Stimulated activated CD8-positive, alpha-beta memory T cell treated with anti-CD3 and anti-CD28 coated beads, Interleukin-15, amount 100 ng/mL, for 1 hour (primary cell): ENCODE measurements around the gene SUGCT.
"Not testable (repeated sequence)": the region's sequence is repeated elsewhere in the genome, so short reads cannot be mapped to it uniquely, and the experiment has no call there.

ENCODE experiments used
- DNase-seq: peaks from one replicate; pipeline ENCODE4 v3.0.0-alpha.2; 2020; ENCODE audit warnings: low read depth

The SUGCT gene

DNA sequence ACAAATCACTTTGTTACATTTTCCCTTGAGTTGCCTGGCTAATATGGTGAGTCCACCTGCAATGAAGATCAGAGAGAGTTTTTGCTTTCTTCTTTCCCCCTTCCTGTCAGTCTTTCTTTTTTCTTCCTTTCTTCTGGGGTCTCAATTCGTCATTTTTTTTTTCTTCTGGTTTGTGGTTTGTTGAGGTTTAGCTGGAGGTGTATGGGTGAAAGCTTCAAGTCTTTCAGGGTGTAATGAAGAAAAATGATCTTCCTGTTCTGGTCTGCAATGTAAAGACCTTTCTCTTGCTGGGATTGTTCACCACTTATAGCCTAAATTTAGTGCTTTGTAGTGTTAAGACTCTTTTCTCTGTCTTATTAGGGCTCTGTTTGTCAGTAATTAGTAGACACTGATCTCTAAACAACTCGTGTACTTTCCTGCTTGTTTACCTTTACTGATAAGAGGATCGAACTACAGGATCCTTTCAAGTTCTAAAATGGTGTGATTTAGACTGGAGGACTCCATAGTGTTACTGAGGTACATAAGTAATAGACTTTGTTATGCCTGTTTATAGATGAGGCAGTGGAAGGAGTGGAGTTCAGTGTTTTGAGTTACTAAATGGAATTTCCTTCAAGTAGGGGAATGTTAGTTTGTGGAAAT lies 129.1 kb downstream of the SUGCT start:
- no peak for DNase-seq

DNA sequence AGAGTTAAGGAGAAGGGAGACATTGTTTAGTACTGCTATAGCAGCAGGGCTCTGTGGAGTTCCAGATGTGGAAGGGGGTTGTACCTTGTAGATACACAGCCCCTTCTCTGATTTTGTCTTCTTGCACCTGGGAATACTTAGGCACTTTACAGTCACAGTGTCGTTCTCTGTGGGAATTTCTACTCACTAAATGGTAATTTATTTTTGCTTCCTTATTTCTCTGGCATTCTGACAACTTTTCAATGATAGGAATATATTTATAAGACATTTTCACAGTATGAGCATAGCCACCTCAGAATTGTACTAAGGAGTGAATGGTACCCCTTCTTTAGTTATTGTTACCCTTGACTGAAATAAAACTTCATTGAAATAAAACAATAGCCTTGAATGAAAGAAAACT lies 132.8 kb downstream of the SUGCT start:
- no peak for DNase-seq

DNA sequence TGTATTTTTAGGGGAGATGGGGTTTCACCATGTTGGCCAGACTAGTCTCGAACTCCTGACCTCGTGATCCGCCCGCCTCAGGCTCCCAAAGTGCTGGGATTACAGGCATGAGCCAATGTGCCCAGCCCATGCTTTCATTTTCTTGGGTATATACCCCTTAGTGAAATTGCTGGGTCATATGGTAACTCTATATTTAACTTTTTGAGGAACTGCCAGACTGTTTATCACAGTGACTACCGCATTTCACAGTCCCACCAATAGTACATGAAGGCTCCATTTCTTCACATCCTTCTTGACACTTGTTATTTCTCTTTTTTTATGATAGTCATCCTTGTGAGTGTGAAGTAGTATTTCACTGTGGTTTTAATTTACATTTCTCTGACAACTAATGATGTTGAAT lies 134.0 kb downstream of the SUGCT start:
- not testable (repeated sequence) for DNase-seq

DNA sequence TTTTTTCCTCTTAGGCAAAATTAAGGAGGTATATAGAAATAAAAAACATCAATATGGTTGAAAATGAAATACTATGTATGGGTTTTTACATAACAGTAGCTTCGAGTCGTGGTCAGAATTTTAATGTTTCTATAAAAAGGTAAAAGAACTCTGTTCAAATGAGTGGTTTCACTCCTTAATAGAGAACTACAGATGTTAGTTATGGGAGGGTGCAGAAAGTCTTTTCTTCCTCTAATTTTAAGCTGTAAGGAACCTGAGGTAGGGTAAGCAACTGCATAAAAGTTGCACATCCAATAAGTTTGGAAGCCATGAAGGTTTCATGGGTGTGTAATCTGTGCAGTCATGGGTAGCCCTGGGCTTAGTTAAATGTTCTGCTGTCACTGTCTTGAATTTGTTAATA lies 141.3 kb downstream of the SUGCT start:
- DNase-seq = no peak

DNA sequence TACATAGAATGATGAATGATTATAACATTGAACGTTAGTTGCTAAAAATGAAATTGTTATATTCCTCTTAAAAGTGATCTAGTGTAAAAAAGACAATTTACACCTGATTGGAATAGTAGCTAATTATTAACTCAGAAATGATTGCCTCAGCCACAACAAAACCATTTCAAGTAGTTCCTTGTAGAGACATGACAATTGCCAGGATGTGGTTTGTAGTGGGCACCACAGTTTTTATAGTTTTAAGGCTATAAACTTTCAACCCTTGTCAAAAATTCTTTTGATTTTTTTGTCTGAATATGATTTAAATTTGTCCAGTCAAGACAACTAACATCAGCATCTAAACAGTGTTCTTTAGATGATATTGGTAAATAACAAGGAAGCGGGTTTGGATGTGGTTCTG lies 145.2 kb downstream of the SUGCT start:
- DNase-seq = no peak

DNA sequence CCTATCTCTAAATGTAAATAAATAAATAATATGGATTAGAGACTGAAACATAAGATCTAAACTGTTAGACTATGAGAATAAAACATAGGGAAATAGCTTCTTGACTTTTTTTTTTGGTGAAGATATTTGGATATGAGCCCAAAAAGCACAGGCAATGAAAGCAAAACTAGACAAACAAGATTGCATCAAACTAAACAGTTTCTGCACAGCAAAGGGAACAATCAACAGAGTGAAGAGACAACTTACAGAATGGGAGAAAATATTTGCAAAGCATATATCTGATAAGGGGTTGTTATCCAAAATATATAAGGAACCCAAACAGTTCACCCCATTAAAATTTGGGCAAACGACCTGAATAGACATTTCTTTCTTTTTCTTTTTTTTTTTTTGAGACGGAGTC lies 148.1 kb downstream of the SUGCT start:
- no peak for DNase-seq

DNA sequence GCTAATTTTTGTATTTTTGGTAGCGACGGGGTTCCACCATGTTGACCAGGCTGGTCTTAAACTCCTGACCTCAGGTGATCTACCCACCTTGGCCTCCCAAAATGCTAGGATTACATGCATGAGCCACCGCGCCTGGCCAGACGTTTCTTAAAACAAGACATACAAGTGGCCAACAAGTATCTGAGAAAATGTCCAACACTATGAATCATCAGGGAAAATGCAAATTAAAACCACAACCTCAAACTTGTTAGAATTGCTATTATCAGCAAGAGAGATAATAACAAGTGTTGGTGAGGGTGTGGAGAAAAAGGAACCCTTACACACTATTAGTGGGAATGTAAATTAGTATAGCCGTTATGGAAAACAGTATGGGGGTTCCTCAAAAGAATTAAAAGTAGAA lies 148.6 kb downstream of the SUGCT start:
- no peak for DNase-seq

DNA sequence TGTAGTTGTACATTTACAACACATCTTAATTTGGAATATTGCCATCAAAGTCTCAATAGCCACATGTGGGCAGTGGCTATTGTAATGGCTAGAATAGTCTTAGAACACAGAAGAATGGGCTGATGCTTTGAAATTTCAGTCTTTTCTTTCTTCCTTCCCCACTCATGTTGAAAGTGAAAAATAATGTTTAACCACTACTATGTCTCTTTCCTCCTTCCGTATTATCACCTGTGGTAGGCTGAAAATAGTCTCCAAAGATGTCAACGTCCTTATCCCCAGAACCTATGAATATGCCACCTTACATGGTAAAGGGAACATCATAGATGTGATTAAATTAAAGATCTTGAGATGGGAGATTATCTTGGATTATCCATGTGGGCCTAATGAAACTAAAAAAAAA lies 154.0 kb downstream of the SUGCT start:
- DNase-seq = no peak

DNA sequence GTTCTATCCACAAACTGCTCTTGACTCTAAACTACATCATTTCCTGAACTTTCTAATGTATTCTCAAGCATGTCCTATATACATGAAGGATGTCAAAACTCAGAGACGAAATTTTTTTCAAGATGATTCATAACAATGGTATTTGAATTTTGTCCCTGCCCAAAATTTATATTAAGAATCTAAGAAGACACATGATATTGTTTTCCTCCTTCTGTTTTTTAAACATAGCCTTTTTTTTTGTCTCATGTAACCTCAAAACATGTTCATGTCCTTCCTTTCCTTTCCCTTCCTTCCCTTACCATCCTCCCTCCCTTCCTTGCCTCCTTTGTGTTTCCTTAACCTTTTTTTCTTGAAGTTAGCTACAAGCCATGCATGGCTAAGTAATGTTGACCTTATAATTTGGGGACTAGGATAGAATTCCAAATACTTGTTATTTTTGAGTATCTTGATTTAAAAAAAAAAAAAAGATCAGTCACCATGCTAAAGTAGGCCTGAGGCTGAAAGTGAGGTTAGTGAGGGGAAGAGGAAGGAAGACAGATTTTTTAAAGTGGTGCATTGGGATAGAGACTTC lies 163.0 kb downstream of the SUGCT start:
- DNase-seq = no peak

DNA sequence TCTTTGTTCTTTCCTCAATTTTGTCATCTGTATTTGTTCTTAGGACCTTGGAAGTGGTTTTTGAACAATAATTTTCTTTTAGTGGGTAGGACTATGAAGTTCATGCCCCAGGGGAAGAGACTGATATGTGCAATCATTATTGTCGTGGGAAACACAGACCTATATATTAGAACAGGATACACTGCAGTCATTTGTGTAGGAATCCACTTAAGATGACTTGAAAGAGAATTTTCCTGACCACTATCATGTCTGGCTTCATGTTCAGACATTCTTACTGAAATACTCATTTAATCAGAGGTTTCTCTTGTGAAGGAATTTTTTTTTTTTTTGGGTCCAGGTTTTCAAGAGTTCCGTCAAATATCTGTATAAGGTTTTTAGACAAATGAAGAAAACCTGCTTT lies 163.6 kb downstream of the SUGCT start:
- no peak for DNase-seq

DNA sequence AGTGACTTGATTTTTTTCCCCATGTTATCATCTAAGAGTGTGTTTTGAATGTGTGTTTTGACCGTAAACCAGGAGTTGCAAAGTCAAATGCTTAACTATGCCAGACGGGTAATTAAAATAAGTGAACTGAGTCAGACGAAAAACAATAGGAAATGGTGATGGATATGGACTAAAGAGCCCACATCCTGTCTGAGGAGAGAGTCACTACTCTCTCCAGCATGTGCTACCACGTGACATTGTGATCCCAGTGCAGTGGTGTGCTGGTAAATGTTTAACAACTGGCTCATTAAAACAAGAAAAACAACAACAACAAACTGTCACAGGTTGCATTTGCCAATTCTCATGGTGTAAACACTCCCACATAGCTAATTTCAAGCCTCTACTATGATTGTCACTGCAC lies 164.3 kb downstream of the SUGCT start:
- no peak for DNase-seq

DNA sequence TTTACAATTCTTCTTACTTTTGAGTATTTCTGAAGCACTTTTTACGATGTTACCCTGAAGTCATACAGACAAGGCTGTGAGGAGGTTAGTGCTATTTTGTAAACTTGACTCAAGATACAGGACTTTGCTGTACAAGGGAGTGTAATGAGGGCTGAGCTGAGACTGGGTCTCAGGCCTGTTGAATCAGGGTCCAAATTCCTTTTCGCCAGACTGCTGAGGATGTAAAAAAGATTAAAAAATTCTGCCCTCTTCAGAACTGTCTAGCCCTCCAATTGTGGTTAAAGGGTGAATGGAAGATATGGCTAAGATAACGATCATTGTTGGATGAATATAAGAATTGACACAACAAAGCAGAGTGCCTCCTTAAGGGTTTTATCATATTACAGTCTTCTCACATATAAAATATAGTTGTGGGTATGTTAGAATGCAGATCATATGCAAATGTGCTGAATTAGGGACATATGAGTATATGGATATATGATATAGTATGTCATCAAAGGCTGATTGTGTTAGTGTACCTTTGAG lies 165.4 kb downstream of the SUGCT start:
- DNase-seq = no peak

DNA sequence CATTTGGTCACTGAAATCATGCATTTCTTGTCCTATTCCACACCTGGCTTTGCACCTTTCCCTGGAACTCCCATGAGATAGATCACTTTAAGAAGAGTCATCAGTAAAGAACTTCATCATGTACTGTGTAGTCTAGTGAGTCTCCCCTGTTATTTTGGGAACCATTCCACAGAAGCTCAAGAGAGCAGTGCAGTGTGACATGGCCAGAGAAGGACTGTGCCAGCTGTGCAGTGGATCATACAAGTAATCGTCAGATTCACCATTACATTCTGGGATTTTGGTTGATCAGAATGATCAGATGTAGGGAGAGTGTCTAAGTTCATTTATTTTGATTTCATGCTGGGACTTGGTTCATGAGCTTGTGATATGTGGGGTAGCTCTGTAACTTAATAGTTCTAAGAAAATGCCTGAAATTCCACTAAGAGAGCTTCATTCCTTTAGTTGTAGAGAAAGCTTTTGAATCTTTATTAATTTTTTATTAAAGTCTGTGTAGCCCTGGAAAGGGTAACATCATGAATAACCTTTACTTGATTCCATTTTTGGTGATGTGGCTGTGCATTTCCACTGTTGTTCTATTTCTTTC lies 166.8 kb downstream of the SUGCT start:
- DNase-seq = no peak

DNA sequence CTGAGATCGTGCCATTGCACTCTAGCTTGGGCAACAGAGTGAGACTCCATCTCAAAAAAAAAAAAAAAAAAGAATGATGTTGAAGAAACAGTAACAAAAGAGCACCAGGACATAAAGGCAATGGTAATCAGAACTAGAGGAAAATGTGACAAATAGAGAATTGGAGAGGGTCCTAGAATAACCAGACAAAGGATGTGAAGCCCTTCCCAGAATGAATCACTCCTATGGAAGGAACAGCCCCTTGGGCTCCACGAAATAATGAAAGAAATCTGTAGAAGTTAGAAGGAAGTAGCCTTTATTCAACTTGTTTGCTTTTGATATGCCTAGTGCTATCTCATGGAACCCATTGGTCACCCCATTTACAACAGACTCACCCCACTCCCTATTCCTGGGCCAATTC lies 169.2 kb downstream of the SUGCT start:
- no peak for DNase-seq

DNA sequence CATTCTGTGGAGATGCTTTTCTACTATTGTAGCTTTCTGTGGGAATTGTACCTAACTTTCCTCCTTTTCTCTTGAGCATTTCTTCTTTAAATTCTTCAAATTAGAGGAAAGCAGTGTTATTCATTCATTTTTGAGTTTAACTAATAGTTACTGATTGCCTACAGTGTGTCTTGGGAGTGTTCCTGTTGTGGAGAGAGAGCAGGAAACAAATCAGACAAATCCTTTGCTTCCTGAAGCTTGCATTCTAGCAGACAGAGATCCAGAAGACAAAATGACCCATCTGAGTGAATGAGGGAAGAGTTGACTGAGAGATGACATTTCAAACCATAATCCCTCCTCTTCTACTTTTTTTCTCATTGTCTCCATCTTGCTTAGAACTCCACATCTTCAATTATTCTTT lies 170.4 kb downstream of the SUGCT start:
- DNase-seq = no peak

DNA sequence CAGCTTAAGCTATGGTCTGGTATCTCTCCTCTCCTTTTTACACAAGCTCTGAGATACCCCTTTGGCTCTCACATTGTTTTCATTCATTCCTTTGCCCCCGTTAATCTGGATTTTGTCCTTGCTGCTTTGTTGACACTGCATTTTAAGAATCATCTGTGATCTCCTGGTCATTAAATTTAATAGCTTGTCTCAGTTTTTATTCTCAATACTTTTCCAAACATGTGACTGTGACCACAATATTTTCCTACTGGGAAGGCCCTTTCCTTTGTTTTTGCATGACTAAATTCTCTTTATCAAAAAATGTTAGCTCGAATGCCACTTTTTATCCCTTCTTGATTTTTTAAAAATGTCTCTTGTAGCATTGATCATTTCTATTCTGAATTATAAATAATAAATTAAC lies 171.2 kb downstream of the SUGCT start:
- no peak for DNase-seq

DNA sequence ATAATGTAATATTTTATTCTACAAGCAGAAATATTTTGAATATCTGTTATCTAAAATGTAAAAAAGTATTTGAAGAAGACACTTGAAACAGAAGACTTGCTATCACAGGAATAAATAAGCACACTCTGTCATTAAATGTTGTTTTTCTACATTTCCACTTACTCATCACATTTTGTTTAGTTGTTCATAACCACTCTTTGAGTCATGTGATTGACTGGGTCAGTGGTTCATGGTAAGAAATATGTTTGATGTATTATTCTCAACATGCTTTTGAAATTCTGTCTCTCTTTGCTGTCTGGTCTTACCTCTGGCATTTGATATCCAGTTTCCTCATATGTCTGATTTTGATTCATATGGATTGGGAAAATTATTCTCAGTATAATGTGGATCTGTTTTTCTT lies 171.8 kb downstream of the SUGCT start:
- DNase-seq = no peak

DNA sequence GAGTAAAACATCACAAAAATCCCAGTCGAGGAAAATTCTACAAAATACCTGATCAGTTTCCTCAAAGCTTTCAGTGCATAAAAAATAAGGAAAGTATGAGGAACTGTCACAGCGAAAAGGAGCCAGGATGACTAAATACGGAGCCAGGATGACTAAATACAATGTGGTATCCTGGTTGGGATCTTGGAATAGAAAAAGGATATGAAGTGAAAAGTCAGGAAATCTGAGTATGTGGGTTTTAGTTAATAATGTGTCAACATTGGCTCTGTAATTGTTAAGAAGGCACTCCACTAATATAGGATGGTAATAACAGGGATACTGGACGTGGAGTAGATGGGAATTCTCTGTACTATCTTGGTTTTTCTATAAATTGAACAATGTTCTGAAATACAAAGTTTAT lies 175.5 kb downstream of the SUGCT start:
- no peak for DNase-seq

DNA sequence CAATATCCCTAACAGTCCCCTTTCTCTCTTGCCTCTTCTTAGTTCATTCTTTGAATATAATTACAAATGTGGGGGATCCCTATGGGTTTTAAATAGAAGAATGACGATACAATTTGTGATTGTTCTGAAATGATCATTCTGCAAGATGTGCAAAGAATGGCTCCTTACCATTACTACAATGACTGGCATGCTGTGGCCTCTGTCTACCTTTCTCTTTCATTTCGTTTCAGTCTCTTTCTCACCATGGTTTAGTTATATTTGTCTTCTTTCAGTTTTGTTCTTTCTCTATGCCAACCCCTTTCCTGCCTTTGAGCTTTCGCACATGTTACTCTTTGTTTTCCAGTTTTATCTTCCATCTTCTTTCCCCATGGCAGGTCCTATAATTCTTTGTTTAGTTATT lies 176.5 kb downstream of the SUGCT start:
- no peak for DNase-seq

DNA sequence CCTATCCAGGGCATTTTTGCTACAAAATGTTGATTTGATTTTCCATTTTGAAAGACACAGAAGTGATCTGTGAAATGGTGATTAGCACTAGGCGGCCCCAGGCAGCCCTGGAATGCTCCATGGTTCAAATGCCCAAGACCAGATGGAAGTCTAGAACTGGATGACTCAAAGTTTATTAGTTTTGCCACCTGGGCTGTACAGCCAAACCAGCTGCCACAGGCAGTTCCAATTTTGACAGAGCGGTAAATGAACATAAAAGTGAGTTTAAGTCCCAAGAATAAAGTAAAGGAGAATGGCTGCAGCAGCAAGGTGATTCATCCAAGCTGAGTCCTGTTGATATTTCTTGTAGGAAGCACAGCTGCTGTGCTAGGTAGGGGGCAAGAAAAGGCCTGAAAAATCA lies 180.5 kb downstream of the SUGCT start:
- no peak for DNase-seq

DNA sequence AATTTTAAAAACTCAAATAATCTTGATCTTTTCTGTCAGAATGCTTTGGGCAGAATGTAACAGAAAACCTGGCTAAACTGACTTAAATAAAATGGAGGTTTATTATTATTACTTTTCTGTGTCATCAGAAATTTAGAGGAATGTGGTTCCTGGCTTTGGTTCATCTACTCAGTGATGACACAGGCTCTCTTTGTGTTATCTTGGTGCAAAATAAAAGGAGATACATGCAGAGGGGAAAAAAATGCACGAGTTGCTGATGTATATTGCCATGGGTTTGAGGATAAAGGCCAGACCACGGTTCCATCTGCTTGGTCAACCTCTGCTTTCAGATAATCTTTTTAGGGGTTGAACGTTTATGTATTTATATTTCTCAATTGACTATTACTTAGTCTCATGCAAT lies 181.4 kb downstream of the SUGCT start:
- DNase-seq = no peak

DNA sequence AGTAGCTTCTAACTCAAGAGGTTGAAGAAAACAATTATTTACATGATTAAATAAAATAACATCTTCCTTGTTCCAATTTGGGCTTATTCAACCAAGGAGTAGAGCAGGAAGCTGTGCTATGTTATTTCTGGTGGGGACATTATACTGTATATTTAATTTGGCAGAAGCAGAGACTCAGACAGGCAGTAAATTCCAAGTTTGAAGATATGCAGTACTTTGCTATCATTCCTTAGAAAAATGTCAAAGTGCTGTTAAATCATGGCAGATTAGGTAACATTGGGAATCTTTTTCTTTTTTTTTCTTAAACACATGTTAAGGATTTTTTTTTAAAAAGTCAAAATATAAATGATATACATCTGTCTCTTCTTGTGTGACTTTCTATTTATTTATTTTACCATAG lies 190.1 kb downstream of the SUGCT start:
- no peak for DNase-seq

DNA sequence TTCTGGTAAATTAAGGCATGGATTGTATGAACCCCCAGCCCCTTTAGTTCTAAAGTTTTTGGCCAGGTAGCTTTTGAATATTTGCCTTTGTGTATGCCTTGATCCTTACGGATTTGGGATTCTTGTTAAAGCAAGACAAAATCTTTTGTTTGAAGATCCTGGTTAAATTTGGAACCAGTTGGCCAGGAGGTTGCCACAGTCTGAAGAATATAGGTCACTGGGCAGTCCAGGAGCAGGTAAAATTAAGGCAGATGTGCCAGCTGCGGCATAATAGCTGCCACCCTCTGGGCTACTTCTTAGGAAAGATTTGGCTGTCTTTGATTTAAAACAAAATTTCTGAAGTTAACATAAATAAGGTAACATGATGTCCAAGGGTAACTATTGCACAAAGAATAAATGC lies 192.3 kb downstream of the SUGCT start:
- no peak for DNase-seq

DNA sequence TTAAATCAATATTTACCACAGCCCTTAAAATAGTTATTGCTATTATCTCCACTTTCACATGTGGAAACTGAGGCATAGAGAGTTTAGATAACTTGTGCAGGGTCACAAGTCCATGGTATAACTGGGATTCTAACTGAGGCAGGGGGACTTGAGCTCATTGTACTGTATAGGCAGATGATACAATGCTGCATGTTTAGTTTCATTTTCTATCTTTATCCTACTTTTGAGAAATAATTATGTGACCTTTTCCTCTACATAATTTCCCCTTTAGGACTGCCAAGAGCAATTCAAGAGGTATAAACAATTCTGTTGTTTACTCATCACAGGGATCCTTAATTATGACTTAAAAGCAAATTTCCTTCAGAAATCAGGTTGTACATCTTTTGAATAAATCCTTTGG lies 193.1 kb downstream of the SUGCT start:
- DNase-seq = no peak
